Measurements from ENCODE around the gene CPVL.

The CPVL gene

GRCh38 chr7:28986765-28987110 lies 159.6 kb downstream of the CPVL start:
- no peaks in the 10 kb centered on the region for H3K36me3 ChIP-seq (ENCODE audit: control insufficient read depth in 2 of 2, insufficient read depth in 2 of 2, low read length in 2 of 2)
- peak overlapping the region in 1 of 2 donors; percentile 4 for H3K27ac ChIP-seq (ENCODE audit: low read depth in 2 of 2, low read length in 2 of 2)
- H3K9me3 ChIP-seq (ENCODE audit: control insufficient read depth in 2 of 2, low read length in 2 of 2) = no peaks in the 10 kb centered on the region
- H3K4me3 ChIP-seq (ENCODE audit: low read length in 2 of 2) = no peak overlapping the region
- H3K27me3 ChIP-seq (ENCODE audit: control insufficient read depth in 2 of 2, insufficient read depth in 2 of 2, low read length in 2 of 2) = no peaks in the 10 kb centered on the region
- H3K4me1 ChIP-seq (ENCODE audit: control insufficient read depth in 2 of 2, insufficient read depth in 2 of 2, low read length in 2 of 2) = no peaks in the 10 kb centered on the region
- no peak overlapping the region for H3K9ac ChIP-seq (ENCODE audit: low read depth in 1 of 2, low read length in 2 of 2)

- Histone ChIP-seq H3K9ac (ENCODE audit: low read depth in 1 of 2, low read length in 2 of 2) (no peak overlapping the region), H3K4me1 (ENCODE audit: control insufficient read depth in 2 of 2, insufficient read depth in 2 of 2, low read length in 2 of 2) (no peaks in the 10 kb centered on the region), H3K36me3 (ENCODE audit: control insufficient read depth in 2 of 2, insufficient read depth in 2 of 2, low read length in 2 of 2) (no peaks in the 10 kb centered on the region), H3K4me3 (ENCODE audit: low read length in 2 of 2) (no peak overlapping the region), H3K27me3 (ENCODE audit: control insufficient read depth in 2 of 2, insufficient read depth in 2 of 2, low read length in 2 of 2) (no peaks in the 10 kb centered on the region), H3K27ac (ENCODE audit: low read depth in 2 of 2, low read length in 2 of 2) (no peak overlapping the region), H3K9me3 (ENCODE audit: control insufficient read depth in 2 of 2, low read length in 2 of 2) (no peaks in the 10 kb centered on the region)
Measured at GRCh38 chr7:28986028-28986764, 160.1 kb downstream of the CPVL start.

GRCh38 chr7:28984631-28985030 lies 161.7 kb downstream of the CPVL start:
- Histone ChIP-seq H3K27ac (ENCODE audit: low read depth in 2 of 2, low read length in 2 of 2) (peak overlapping the region in 1 of 2 donors; percentile 9), H3K9ac (ENCODE audit: low read depth in 1 of 2, low read length in 2 of 2) (no peak overlapping the region), H3K4me1 (ENCODE audit: control insufficient read depth in 2 of 2, insufficient read depth in 2 of 2, low read length in 2 of 2) (no peaks in the 10 kb centered on the region), H3K4me3 (ENCODE audit: low read length in 2 of 2) (no peak overlapping the region), H3K36me3 (ENCODE audit: control insufficient read depth in 2 of 2, insufficient read depth in 2 of 2, low read length in 2 of 2) (no peaks in the 10 kb centered on the region), H3K27me3 (ENCODE audit: control insufficient read depth in 2 of 2, insufficient read depth in 2 of 2, low read length in 2 of 2) (no peaks in the 10 kb centered on the region), H3K9me3 (ENCODE audit: control insufficient read depth in 2 of 2, low read length in 2 of 2) (no peaks in the 10 kb centered on the region)

GRCh38 chr7:28984217-28984616 lies 162.1 kb downstream of the CPVL start:
- H3K27ac ChIP-seq (ENCODE audit: low read depth in 2 of 2, low read length in 2 of 2) = no peak overlapping the region
- H3K36me3 ChIP-seq (ENCODE audit: control insufficient read depth in 2 of 2, insufficient read depth in 2 of 2, low read length in 2 of 2) = no peaks in the 10 kb centered on the region
- H3K27me3 ChIP-seq (ENCODE audit: control insufficient read depth in 2 of 2, insufficient read depth in 2 of 2, low read length in 2 of 2) = no peaks in the 10 kb centered on the region
- no peak overlapping the region for H3K4me3 ChIP-seq (ENCODE audit: low read length in 2 of 2)
- H3K9ac ChIP-seq (ENCODE audit: low read depth in 1 of 2, low read length in 2 of 2) = no peak overlapping the region
- H3K9me3 ChIP-seq (ENCODE audit: control insufficient read depth in 2 of 2, low read length in 2 of 2) = no peaks in the 10 kb centered on the region
- no peaks in the 10 kb centered on the region for H3K4me1 ChIP-seq (ENCODE audit: control insufficient read depth in 2 of 2, insufficient read depth in 2 of 2, low read length in 2 of 2)

GRCh38 chr7:28983396-28984190 lies 162.7 kb downstream of the CPVL start:
- H3K27me3 ChIP-seq (ENCODE audit: control insufficient read depth in 2 of 2, insufficient read depth in 2 of 2, low read length in 2 of 2) = no peaks in the 10 kb centered on the region
- no peaks in the 10 kb centered on the region for H3K9me3 ChIP-seq (ENCODE audit: control insufficient read depth in 2 of 2, low read length in 2 of 2)
- no peaks in the 10 kb centered on the region for H3K36me3 ChIP-seq (ENCODE audit: control insufficient read depth in 2 of 2, insufficient read depth in 2 of 2, low read length in 2 of 2)
- H3K4me3 ChIP-seq (ENCODE audit: low read length in 2 of 2) = no peak overlapping the region
- no peaks in the 10 kb centered on the region for H3K4me1 ChIP-seq (ENCODE audit: control insufficient read depth in 2 of 2, insufficient read depth in 2 of 2, low read length in 2 of 2)
- no peak overlapping the region for H3K9ac ChIP-seq (ENCODE audit: low read depth in 1 of 2, low read length in 2 of 2)
- H3K27ac ChIP-seq (ENCODE audit: low read depth in 2 of 2, low read length in 2 of 2) = no peak overlapping the region

GRCh38 chr7:28981161-28981465 lies 165.2 kb downstream of the CPVL start:
- Histone ChIP-seq H3K36me3 (ENCODE audit: control insufficient read depth in 2 of 2, insufficient read depth in 2 of 2, low read length in 2 of 2) (no peaks in the 10 kb centered on the region), H3K27ac (ENCODE audit: low read depth in 2 of 2, low read length in 2 of 2) (no peak overlapping the region), H3K4me3 (ENCODE audit: low read length in 2 of 2) (no peak overlapping the region), H3K9me3 (ENCODE audit: control insufficient read depth in 2 of 2, low read length in 2 of 2) (no peaks in the 10 kb centered on the region), H3K27me3 (ENCODE audit: control insufficient read depth in 2 of 2, insufficient read depth in 2 of 2, low read length in 2 of 2) (no peaks in the 10 kb centered on the region), H3K4me1 (ENCODE audit: control insufficient read depth in 2 of 2, insufficient read depth in 2 of 2, low read length in 2 of 2) (no peaks in the 10 kb centered on the region), H3K9ac (ENCODE audit: low read depth in 1 of 2, low read length in 2 of 2) (no peak overlapping the region)

GRCh38 chr7:28980451-28981160 lies 165.7 kb downstream of the CPVL start:
- Histone ChIP-seq H3K4me3 (ENCODE audit: low read length in 2 of 2) (no peak overlapping the region), H3K9me3 (ENCODE audit: control insufficient read depth in 2 of 2, low read length in 2 of 2) (no peaks in the 10 kb centered on the region), H3K27me3 (ENCODE audit: control insufficient read depth in 2 of 2, insufficient read depth in 2 of 2, low read length in 2 of 2) (no peaks in the 10 kb centered on the region), H3K4me1 (ENCODE audit: control insufficient read depth in 2 of 2, insufficient read depth in 2 of 2, low read length in 2 of 2) (no peaks in the 10 kb centered on the region), H3K27ac (ENCODE audit: low read depth in 2 of 2, low read length in 2 of 2) (no peak overlapping the region), H3K9ac (ENCODE audit: low read depth in 1 of 2, low read length in 2 of 2) (no peak overlapping the region), H3K36me3 (ENCODE audit: control insufficient read depth in 2 of 2, insufficient read depth in 2 of 2, low read length in 2 of 2) (no peaks in the 10 kb centered on the region)

- no peak overlapping the region for H3K4me3 ChIP-seq (ENCODE audit: low read length in 2 of 2)
- H3K27me3 ChIP-seq (ENCODE audit: control insufficient read depth in 2 of 2, insufficient read depth in 2 of 2, low read length in 2 of 2) = no peaks in the 10 kb centered on the region
- no peak overlapping the region for H3K9ac ChIP-seq (ENCODE audit: low read depth in 1 of 2, low read length in 2 of 2)
- no peak overlapping the region for H3K27ac ChIP-seq (ENCODE audit: low read depth in 2 of 2, low read length in 2 of 2)
- no peaks in the 10 kb centered on the region for H3K9me3 ChIP-seq (ENCODE audit: control insufficient read depth in 2 of 2, low read length in 2 of 2)
- no peaks in the 10 kb centered on the region for H3K36me3 ChIP-seq (ENCODE audit: control insufficient read depth in 2 of 2, insufficient read depth in 2 of 2, low read length in 2 of 2)
- no peaks in the 10 kb centered on the region for H3K4me1 ChIP-seq (ENCODE audit: control insufficient read depth in 2 of 2, insufficient read depth in 2 of 2, low read length in 2 of 2)
Measured at GRCh38 chr7:28979776-28980175, 166.6 kb downstream of the CPVL start.

- Histone ChIP-seq H3K4me1 (ENCODE audit: control insufficient read depth in 2 of 2, insufficient read depth in 2 of 2, low read length in 2 of 2) (no peaks in the 10 kb centered on the region), H3K4me3 (ENCODE audit: low read length in 2 of 2) (no peak overlapping the region), H3K27me3 (ENCODE audit: control insufficient read depth in 2 of 2, insufficient read depth in 2 of 2, low read length in 2 of 2) (no peaks in the 10 kb centered on the region), H3K27ac (ENCODE audit: low read depth in 2 of 2, low read length in 2 of 2) (no peak overlapping the region), H3K36me3 (ENCODE audit: control insufficient read depth in 2 of 2, insufficient read depth in 2 of 2, low read length in 2 of 2) (no peaks in the 10 kb centered on the region), H3K9me3 (ENCODE audit: control insufficient read depth in 2 of 2, low read length in 2 of 2) (peaks cover 0 to 2% of the 10 kb centered on the region in 2 donors), H3K9ac (ENCODE audit: low read depth in 1 of 2, low read length in 2 of 2) (no peak overlapping the region)
Measured at GRCh38 chr7:28977881-28978280, 168.5 kb downstream of the CPVL start.

- H3K36me3 ChIP-seq (ENCODE audit: control insufficient read depth in 2 of 2, insufficient read depth in 2 of 2, low read length in 2 of 2) = no peaks in the 10 kb centered on the region
- no peaks in the 10 kb centered on the region for H3K4me1 ChIP-seq (ENCODE audit: control insufficient read depth in 2 of 2, insufficient read depth in 2 of 2, low read length in 2 of 2)
- peaks cover 0 to 2% of the 10 kb centered on the region in 2 donors for H3K9me3 ChIP-seq (ENCODE audit: control insufficient read depth in 2 of 2, low read length in 2 of 2)
- H3K9ac ChIP-seq (ENCODE audit: low read depth in 1 of 2, low read length in 2 of 2) = no peak overlapping the region
- no peaks in the 10 kb centered on the region for H3K27me3 ChIP-seq (ENCODE audit: control insufficient read depth in 2 of 2, insufficient read depth in 2 of 2, low read length in 2 of 2)
- H3K4me3 ChIP-seq (ENCODE audit: low read length in 2 of 2) = no peak overlapping the region
- H3K27ac ChIP-seq (ENCODE audit: low read depth in 2 of 2, low read length in 2 of 2) = no peak overlapping the region
Measured at GRCh38 chr7:28976022-28976421, 170.3 kb downstream of the CPVL start.
